Spleen (tissue), 11 donors: ENCODE measurements around the gene CENPO. TPM values are rescaled to one million over a fixed set of nuclear protein-coding genes. Genes with fewer than 3 reads are reported as not detected.
A peak's percentile ranks its signal among the peaks of the same experiment; 100 is the strongest.
"Not testable (repeated sequence)": the region's sequence is repeated elsewhere in the genome, so short reads cannot be mapped to it uniquely, and the experiment has no call there.

Source experiments
- DNase-seq: peaks from one replicate; pipeline ENCODE4 v3.0.0-alpha.2; 2020
- H3K27ac ChIP-seq, 8 donors: fragments of 200-600 bp; sonication (generic) in 7 of 8; 1 replicate in 4 of 8; 2 replicates in 4 of 8; pipeline versions ENCODE4 v1.5.0 to v1.8.0; 2016 to 2021; ENCODE audit warnings: inconsistent platforms in 4 of 8, mild to moderate bottlenecking in 4 of 8, moderate library complexity in 1 of 8
- H3K27me3 ChIP-seq, 7 donors: fragments of 200-600 bp; sonication (generic) in 6 of 7; replicated peaks in 1 of 7; 1 replicate in 4 of 7; 2 replicates in 3 of 7; pipeline versions ENCODE4 v1.5.0 to v1.8.0; 2016 to 2021; ENCODE audit warnings: inconsistent platforms in 3 of 7, mild to moderate bottlenecking in 1 of 7
- H3K36me3 ChIP-seq, 6 donors: fragments of 200-600 bp; sonication (generic) in 5 of 6; 1 replicate in 4 of 6; 2 replicates in 2 of 6; pipeline versions ENCODE4 v1.5.0 to v1.8.0; 2016 to 2021; ENCODE audit warnings: inconsistent platforms in 2 of 6
- H3K4me1 ChIP-seq, 6 donors: fragments of 200-600 bp; sonication (generic) in 5 of 6; 1 replicate in 3 of 6; 2 replicates in 3 of 6; pipeline versions ENCODE4 v1.5.0 to v1.8.0; 2016 to 2021; ENCODE audit warnings: inconsistent platforms in 3 of 6
- H3K4me3 ChIP-seq, 8 donors: fragments of 200-600 bp; sonication (generic) in 7 of 8; 1 replicate in 4 of 8; 2 replicates in 4 of 8; pipeline versions ENCODE4 v1.5.0 to v1.8.0; 2016 to 2021; ENCODE audit warnings: inconsistent platforms in 4 of 8, mild to moderate bottlenecking in 4 of 8, moderate library complexity in 2 of 8
- H3K9me3 ChIP-seq, 8 donors: fragments of 200-600 bp; sonication (generic) in 7 of 8; 1 replicate in 4 of 8; 2 replicates in 4 of 8; pipeline versions ENCODE4 v1.5.0 to v1.8.0; 2016 to 2021; ENCODE audit warnings: inconsistent platforms in 4 of 8
- CTCF ChIP-seq, 11 experiments: fragments of 200-600 bp in 7 of 11; fragments of 450-650 bp in 4 of 11; sonication (generic) in 4 of 11; IDR thresholded peaks in 8 of 11; conservative IDR thresholded peaks in 3 of 11; 1 replicate in 7 of 11; 2 replicates in 4 of 11; pipeline versions ENCODE4 v1.4.0 to v1.8.0; 2016 to 2021; ENCODE audit warnings: antibody characterized with exemption in 11 of 11, inconsistent platforms in 4 of 11, mild to moderate bottlenecking in 1 of 11
- POLR2A ChIP-seq, 3 donors: fragments of 450-650 bp; IDR thresholded peaks; one replicate each; pipeline ENCODE4 v1.5.1; 2017; ENCODE audit warnings: antibody characterized with exemption in 3 of 3, mild to moderate bottlenecking in 1 of 3
- POLR2AphosphoS5 ChIP-seq, 3 donors: sonication (generic); formaldehyde crosslinking; IDR thresholded peaks; one replicate each; pipeline ENCODE4 v1.5.1; 2017; ENCODE audit warnings: antibody characterized with exemption in 3 of 3
- WGBS, 5 donors: extraction: QIAGEN DNeasy Blood & Tissue Kit in 3 of 5; methylation state at CpG; one replicate each; pipeline versions ENCODE4 v1.1.5 to v1.1.7; 2013 to 2018; 5-methylcytosine and 5-hydroxymethylcytosine counted together
- intact Hi-C: fragments of 100-400 bp; cut with DNase I; formaldehyde crosslinking; loops from one replicate; pipeline ENCODE4 v1.15.0; 2023; ENCODE audit warnings: low total_unique reads
- polyA plus RNA-seq, 3 donors: library from polyadenylated mRNA; stranded (reverse); fragments of 200-250 nt; gene quantifications; one replicate each; pipeline ENCODE4 v1.2.1, GENCODE V29; 2013
- total RNA-seq, 7 donors: library from RNA; depleted of rRNA in 3 of 7; stranded (reverse); fragments of >200 nt in 3 of 7; fragmentation: NEBNext Ultra II Directional in 4 of 7; extraction: Animal tissue kit (Norgen Biotek cat#: 25700) in 4 of 7; gene quantifications; one replicate each; pipeline versions ENCODE4 v1.1.0 to v1.2.1, GENCODE V29; 2016 to 2021
- donor health status: healthy with polysubstance abuse.
- donor health status: DM: no; HTN: no; CAD: no; lungs with moderate emphysema.
- donor health status: DM: no; HTN: no; CAD: no.
- donor health status: Bipolar disorder and iron deficiency.
- donor health status: healthy.
- donor health status: DM: no; HTN: no; CAD: no.
- donor health status: DM: yes; HTN: yes; CAD: no.

The CENPO gene
- total and polyA plus RNA-seq, 10 donors: 1.7 to 10.4 (median 8.2) TPM

- intact Hi-C loops: no loop called here
- peak overlapping the region; percentile 98 to 100 (median 99) for H3K27ac ChIP-seq
- 2 to 6% (median 4%) methylated on average over 6 of the region's 6 CpGs for WGBS, 5 donors
- peaks cover 4 to 53% (median 24%) of the 10 kb centered on the region in 6 donors for H3K4me1 ChIP-seq
- H3K36me3 ChIP-seq: peaks cover 0 to 27% (median 5%) of the 10 kb centered on the region in 6 donors
- H3K4me3 ChIP-seq: peak overlapping the region; percentile 66 to 93 (median 86)
- no peaks in the 10 kb centered on the region for H3K9me3 ChIP-seq
- no peak for DNase-seq
- H3K27me3 ChIP-seq: no peaks in the 10 kb centered on the region
- TF ChIP-seq CTCF (IDR thresholded peaks at IDR 0.05 in 8 of 11, conservative IDR thresholded peaks at IDR 0.05 in 3 of 11) (no peak), POLR2AphosphoS5 (IDR thresholded peaks at IDR 0.05) (no peak), POLR2A (IDR thresholded peaks at IDR 0.05) (no peak)
Measured at GRCh38 chr2:24792542-24792873, 717 bp upstream of the CENPO start.

- TF ChIP-seq CTCF (IDR thresholded peaks at IDR 0.05 in 8 of 11, conservative IDR thresholded peaks at IDR 0.05 in 3 of 11): no peak
- no peak for TF ChIP-seq POLR2A (IDR thresholded peaks at IDR 0.05)
- no peak for TF ChIP-seq POLR2AphosphoS5 (IDR thresholded peaks at IDR 0.05)
- Histone ChIP-seq H3K36me3 (peaks cover 0 to 32% (median 5%) of the 10 kb centered on the region in 6 donors), H3K9me3 (no peaks in the 10 kb centered on the region), H3K4me3 (peak overlapping the region; percentile 66 to 93 (median 86)), H3K27me3 (no peaks in the 10 kb centered on the region), H3K4me1 (peaks cover 4 to 50% (median 22%) of the 10 kb centered on the region in 6 donors), H3K27ac (peak overlapping the region in 6 of 8 donors; percentile 98 to 99 (median 98))
- intact Hi-C loops: no loop called here
- WGBS, 5 donors: 3 to 13% (median 8%) methylated on average over 12 to 14 of the region's 14 CpGs
- DNase-seq: no peak
Measured at GRCh38 chr2:24793761-24794435, 673 bp downstream of the CENPO start.

GRCh38 chr2:24797644-24798043 is 4.4 kb downstream of the CENPO start:
- Histone ChIP-seq H3K36me3 (peaks cover 0 to 28% (median 5%) of the 10 kb centered on the region in 6 donors), H3K27me3 (no peaks in the 10 kb centered on the region), H3K9me3 (no peaks in the 10 kb centered on the region), H3K4me1 (peaks cover 0 to 24% (median 10%) of the 10 kb centered on the region in 6 donors), H3K27ac (no peak overlapping the region), H3K4me3 (no peak overlapping the region)
- intact Hi-C loops: no loop called here
- 91 to 99% (median 97%) methylated on average over 2 of the region's 2 CpGs for WGBS, 5 donors
- TF ChIP-seq POLR2AphosphoS5 (IDR thresholded peaks at IDR 0.05) (no peak), POLR2A (IDR thresholded peaks at IDR 0.05) (no peak), CTCF (IDR thresholded peaks at IDR 0.05 in 8 of 11, conservative IDR thresholded peaks at IDR 0.05 in 3 of 11) (no peak)
- no peak for DNase-seq

- H3K4me3 ChIP-seq, intact Hi-C loops, H3K9me3 ChIP-seq, H3K27me3 ChIP-seq, DNase-seq, H3K27ac ChIP-seq, H3K4me1 ChIP-seq: not testable (repeated sequence)
- H3K36me3 ChIP-seq: peaks cover 0 to 21% (median 5%) of the 10 kb centered on the region in 6 donors
- 90 to 99% (median 97%) methylated on average over 3 to 5 of the region's 5 CpGs for WGBS, 5 donors
Measured at GRCh38 chr2:24800487-24800886, 7.3 kb downstream of the CENPO start.

- H3K27ac ChIP-seq, H3K4me1 ChIP-seq, DNase-seq, H3K4me3 ChIP-seq, H3K9me3 ChIP-seq, H3K27me3 ChIP-seq, intact Hi-C loops: not testable (repeated sequence)
- WGBS, 5 donors: 91 to 96% (median 96%) methylated on average over 22 to 25 of the region's 25 CpGs
- H3K36me3 ChIP-seq: peaks cover 0 to 16% (median 0%) of the 10 kb centered on the region in 6 donors
Measured at GRCh38 chr2:24805811-24806660, 12.8 kb downstream of the CENPO start.
